Measurements from ENCODE around the gene DDA1. TPM values are rescaled to one million over a fixed set of nuclear protein-coding genes. Genes with fewer than 3 reads are reported as not detected.

DDA1 gene
- polyA plus RNA-seq, 2 of the 4 experiments (the other 2 are of a cell fraction): 35.5 to 53.5 TPM

- no peak for TF ChIP-seq REST (IDR thresholded peaks at IDR 0.05)
- TF ChIP-seq FOSL2 (IDR thresholded peaks at IDR 0.05): no peak
- TF ChIP-seq FOSL2 (CRISPR knock-in tag; IDR thresholded peaks at IDR 0.05): no peak
- TF ChIP-seq HOXA7 (CRISPR knock-in tag; IDR thresholded peaks at IDR 0.05): no peak
Observed at GRCh38 chr19:17325881-17326594, 16.7 kb downstream of the DDA1 start (continued).

GRCh38 chr19:17326595-17326966 lies 17.2 kb downstream of the DDA1 start:
- no peak for FAIRE-seq
- WGBS (ENCODE audit: missing lambda C conversion rate): 85% methylated on average over 11 of the region's 11 CpGs
- ChIA-PET CTCF (interaction anchor here (1.0 to 1.1 kb wide), 3 partner anchors 9 to 16 kb away, joined by 3 to 6 read pairs (median 4); no protein-coding TSS in a partner anchor), POLR2A (interaction anchor here (0.9 kb wide), 1 partner anchor 17 kb away, joined by 3 read pairs; the partner anchor contains the start of gene DDA1)
- DNase-seq (ENCODE audit: low read depth in 1 of 2, low spot score in 1 of 2): no peak
- H3K4me3 ChIP-seq: no peak overlapping the region
- no peaks in the 10 kb centered on the region for H3K4me1 ChIP-seq
- no peak for ATAC-seq
- H3K4me2 ChIP-seq: no peak overlapping the region
- TF ChIP-seq BCL3 (IDR thresholded peaks at IDR 0.05) (no peak), ZFP36 (IDR thresholded peaks at IDR 0.05; ENCODE audit: borderline replicate concordance, partially characterized antibody) (no peak), REST (IDR thresholded peaks at IDR 0.05) (no peak), HOXB5 (CRISPR knock-in tag; IDR thresholded peaks at IDR 0.05) (no peak)
- H3K27ac ChIP-seq: no peak overlapping the region
- H3K9me3 ChIP-seq: no peaks in the 10 kb centered on the region

GRCh38 chr19:17327068-17327653 lies 17.8 kb downstream of the DDA1 start:
- POLR2A ChIA-PET: no interaction called here
- DNase-seq (ENCODE audit: low read depth in 1 of 2, low spot score in 1 of 2): no peak
- Histone ChIP-seq H3K4me1 (no peaks in the 10 kb centered on the region), H3K27ac (no peak overlapping the region), H3K9me3 (no peaks in the 10 kb centered on the region), H3K4me3 (no peak overlapping the region), H3K4me2 (no peak overlapping the region)
- ATAC-seq: no peak
- 98% methylated on average over 17 of the region's 27 CpGs for WGBS (ENCODE audit: missing lambda C conversion rate)
- FAIRE-seq: no peak
- CTCF ChIA-PET: interaction anchor here (1.0 to 1.1 kb wide), 3 partner anchors 9 to 16 kb away, joined by 3 to 6 read pairs (median 4); no protein-coding TSS in a partner anchor
- TF ChIP-seq HDAC2 (IDR thresholded peaks at IDR 0.05): no peak
- TF ChIP-seq EHF (CRISPR knock-in tag; IDR thresholded peaks at IDR 0.05): no peak
- no peak for TF ChIP-seq HOXA7 (CRISPR knock-in tag; IDR thresholded peaks at IDR 0.05)
- TF ChIP-seq BCL3 (IDR thresholded peaks at IDR 0.05): no peak
- TF ChIP-seq EHMT2 (IDR thresholded peaks at IDR 0.05; ENCODE audit: low read depth): no peak
- no peak for TF ChIP-seq JUNB (IDR thresholded peaks at IDR 0.05)
- no peak for TF ChIP-seq PBX3 (IDR thresholded peaks at IDR 0.05)
- no peak for TF ChIP-seq RAD21 (conservative IDR thresholded peaks at IDR 0.05 in 1 of 2, IDR thresholded peaks at IDR 0.05 in 1 of 2)
- no peak for TF ChIP-seq HES2 (IDR thresholded peaks at IDR 0.05)
- TF ChIP-seq HEYL (CRISPR knock-in tag; IDR thresholded peaks at IDR 0.05): no peak
- no peak for TF ChIP-seq ESRRA (IDR thresholded peaks at IDR 0.05; ENCODE audit: borderline replicate concordance, low read length)
- TF ChIP-seq POLR2AphosphoS2 (conservative IDR thresholded peaks at IDR 0.05; ENCODE audit: low read length): no peak
- no peak for TF ChIP-seq RARB (CRISPR knock-in tag; IDR thresholded peaks at IDR 0.05)
- TF ChIP-seq SMC3 (IDR thresholded peaks at IDR 0.05): no peak
- no peak for TF ChIP-seq NR3C1 (IDR thresholded peaks at IDR 0.05)
- no peak for TF ChIP-seq NPAS2 (CRISPR knock-in tag; IDR thresholded peaks at IDR 0.05; ENCODE audit: borderline replicate concordance)
- TF ChIP-seq KDM1A (IDR thresholded peaks at IDR 0.05; ENCODE audit: low read depth): no peak
- TF ChIP-seq GATA3 (IDR thresholded peaks at IDR 0.05; ENCODE audit: borderline replicate concordance): no peak

Measured in A549 (cell line).